Astrocyte of the cerebellum (primary cell): ENCODE data around the gene ZMYND8.
"Not testable (repeated sequence)": the region's sequence is repeated elsewhere in the genome, so short reads cannot be mapped to it uniquely, and the experiment has no call there.

Experiments used
- DNase-seq: peaks from one replicate; pipeline ENCODE4 v3.0.0-alpha.2; 2011; ENCODE audit warnings: low read depth
- H3K4me3 ChIP-seq: 2 replicates; pipeline ENCODE4 v1.5.1; 2011; ENCODE audit warnings: mild to moderate bottlenecking, low read depth, low read length, moderate library complexity
- CTCF ChIP-seq: IDR thresholded peaks from 2 replicates; pipeline ENCODE4 v1.5.1; 2012; ENCODE audit warnings: low read length, low read depth, moderate library complexity, mild to moderate bottlenecking; ENCODE audit errors: missing control alignments
- in situ Hi-C: cut with HindIII; loops from 2 replicates; pipeline ENCODE4 v1.10.0; 2017; ENCODE audit warnings: low sequenced_read_pairs

The ZMYND8 gene

GRCh38 chr20:47356526-47357295 lies at the start of gene ZMYND8:
Gene ZMYND8, minus strand, starts transcription at chr20:47356699. Its CDS starts 29 bp downstream, at chr20:47356670.
- TF ChIP-seq CTCF = no peak
- in situ Hi-C loops = loop anchor here (25.0 kb wide), 1 partner anchor 256 kb away; no protein-coding TSS in a partner anchor
- DNase-seq = peak; percentile 77
- peak within 1 kb of the TSS; percentile 17 for H3K4me3 ChIP-seq

GRCh38 chr20:47405775-47406325 lies 49.4 kb upstream of the ZMYND8 start:
- TF ChIP-seq CTCF = no peak
- no peak overlapping the region for H3K4me3 ChIP-seq
- in situ Hi-C loops = no loop called here
- no peak for DNase-seq

- no peak for DNase-seq
- TF ChIP-seq CTCF = no peak
- H3K4me3 ChIP-seq = no peak overlapping the region
- in situ Hi-C loops = no loop called here
These were observed 44.2 kb upstream of the ZMYND8 start for GRCh38 chr20:47400685-47401084.

GRCh38 chr20:47397652-47398301 lies 41.3 kb upstream of the ZMYND8 start:
- no peak for TF ChIP-seq CTCF
- in situ Hi-C loops = no loop called here
- no peak for DNase-seq
- H3K4me3 ChIP-seq = no peak overlapping the region

- TF ChIP-seq CTCF = no peak
- in situ Hi-C loops = no loop called here
- no peak for DNase-seq
- H3K4me3 ChIP-seq = no peak overlapping the region
These were observed 40.4 kb upstream of the ZMYND8 start for GRCh38 chr20:47396762-47397476.

- DNase-seq, in situ Hi-C loops, H3K4me3 ChIP-seq: not testable (repeated sequence)
These were observed 37.5 kb upstream of the ZMYND8 start for GRCh38 chr20:47393796-47394514.
